Karpas-422 (cell line): ENCODE measurements around the gene SASH3. TPM values are rescaled to one million over a fixed set of nuclear protein-coding genes. Genes with fewer than 3 reads are reported as not detected.

Experiments
- DNase-seq: peaks from one replicate; pipeline ENCODE4 v3.0.0-alpha.2; 2015
- H2AFZ ChIP-seq: fragments of 200-600 bp; sonication (generic); 2 replicates; pipeline ENCODE4 v1.6.1; 2014; ENCODE audit warnings: antibody characterized with exemption, low read length, mixed read lengths
- H3K27ac ChIP-seq: fragments of 200-600 bp; sonication (generic); 2 replicates; pipeline ENCODE4 v1.5.1; 2014; ENCODE audit warnings: mild to moderate bottlenecking, low read length, moderate library complexity
- H3K27me3 ChIP-seq: fragments of 200-600 bp; sonication (generic); 2 replicates; pipeline ENCODE4 v1.6.1; 2014; ENCODE audit warnings: low read length, mixed read lengths
- H3K36me3 ChIP-seq: fragments of 200-600 bp; sonication (generic); 2 replicates; pipeline ENCODE4 v1.6.1; 2014; ENCODE audit warnings: low read length, mixed read lengths; ENCODE audit not compliant: insufficient read depth
- H3K4me1 ChIP-seq: fragments of 200-600 bp; sonication (generic); 2 replicates; pipeline ENCODE4 v1.6.1; 2014; ENCODE audit warnings: mild to moderate bottlenecking, low read length, mixed read lengths
- H3K4me2 ChIP-seq: fragments of 200-600 bp; sonication (generic); 2 replicates; pipeline ENCODE4 v1.6.1; 2014; ENCODE audit warnings: low read length, low read depth, mild to moderate bottlenecking; ENCODE audit not compliant: poor library complexity, severe bottlenecking
- H3K4me3 ChIP-seq: fragments of 200-600 bp; sonication (generic); 2 replicates; pipeline ENCODE4 v1.5.1; 2014; ENCODE audit warnings: mild to moderate bottlenecking, antibody characterized with exemption, low read length, mixed read lengths
- H3K79me2 ChIP-seq: fragments of 200-600 bp; sonication (generic); 2 replicates; pipeline ENCODE4 v1.6.1; 2014; ENCODE audit warnings: mild to moderate bottlenecking, low read length, mixed read lengths
- H3K9ac ChIP-seq: fragments of 200-600 bp; sonication (generic); 2 replicates; pipeline ENCODE4 v1.6.0; 2014; ENCODE audit warnings: low read length
- H3K9me2 ChIP-seq: fragments of 200-600 bp; sonication (generic), shearing (Covaris generic); replicated peaks from 2 replicates; pipeline ENCODE4 v1.6.0; 2014; ENCODE audit warnings: mild to moderate bottlenecking, low read length, moderate library complexity; ENCODE audit not compliant: insufficient read depth
- H3K9me3 ChIP-seq: fragments of 300-700, 200-600 bp; sonication (generic); 2 replicates; pipeline ENCODE4 v1.6.1; 2014; ENCODE audit warnings: low read length, mixed read lengths
- H4K20me1 ChIP-seq: fragments of 200-600 bp; sonication (generic); 2 replicates; pipeline ENCODE4 v1.6.1; 2014; ENCODE audit warnings: mild to moderate bottlenecking, antibody characterized with exemption, low read length, low read depth; ENCODE audit not compliant: insufficient read depth
- total RNA-seq: library from RNA; depleted of rRNA; stranded (reverse); fragments of >200 nt; shearing (Covaris generic); gene quantifications from 2 replicates; pipeline ENCODE4 v1.2.3, GENCODE V29; 2014; ENCODE audit warnings: low replicate concordance

The SASH3 gene
- total RNA-seq, 1 experiment from 2014 or later, result 63.0 TPM

DNA sequence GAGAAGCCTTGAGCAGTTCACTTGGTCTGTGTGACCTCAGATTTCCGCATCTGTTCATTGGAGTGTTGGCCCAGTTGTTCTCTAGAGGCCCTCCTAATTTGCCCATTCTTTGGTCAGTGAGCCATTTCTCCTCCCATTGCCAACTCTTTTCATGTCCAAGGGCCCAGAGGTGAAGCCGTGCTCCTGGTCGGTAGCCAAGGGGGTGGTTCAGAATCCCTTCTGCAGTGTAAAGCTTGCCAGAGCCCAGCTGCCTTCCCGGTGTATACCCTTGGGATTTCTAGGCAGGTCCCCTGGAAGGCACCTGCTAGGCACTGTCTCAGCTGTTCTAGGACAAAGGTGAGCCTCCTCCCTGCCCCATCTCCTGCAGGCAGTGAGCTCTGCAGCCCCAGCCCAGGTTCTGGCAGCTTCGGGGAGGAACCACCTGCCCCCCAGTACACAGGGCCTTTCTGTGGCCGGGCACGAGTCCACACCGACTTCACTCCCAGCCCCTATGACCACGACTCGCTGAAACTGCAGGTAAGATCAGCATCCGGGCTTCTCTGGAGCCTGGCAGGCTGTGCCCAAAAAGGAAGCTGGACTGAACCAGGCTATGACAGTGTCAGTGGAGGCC lies 12.3 kb downstream of the SASH3 start:
- H3K9ac ChIP-seq, result no peak overlapping the region
- H3K79me2 ChIP-seq, result peaks cover 5% of the 10 kb centered on the region
- no peak overlapping the region for H2AFZ ChIP-seq
- H3K9me2 ChIP-seq, result no peaks in the 10 kb centered on the region
- H3K9me3 ChIP-seq, result no peaks in the 10 kb centered on the region
- peaks cover 4% of the 10 kb centered on the region; the same call in 1 of the 2 replicates for H4K20me1 ChIP-seq
- H3K4me3 ChIP-seq, result no peak overlapping the region
- H3K4me2 ChIP-seq, result no peak overlapping the region
- no peaks in the 10 kb centered on the region for H3K27me3 ChIP-seq
- no peaks in the 10 kb centered on the region for H3K4me1 ChIP-seq
- H3K27ac ChIP-seq, result no peak overlapping the region
- no peaks in the 10 kb centered on the region; the same call in 1 of the 2 replicates for H3K36me3 ChIP-seq
- DNase-seq, result no peak

DNA sequence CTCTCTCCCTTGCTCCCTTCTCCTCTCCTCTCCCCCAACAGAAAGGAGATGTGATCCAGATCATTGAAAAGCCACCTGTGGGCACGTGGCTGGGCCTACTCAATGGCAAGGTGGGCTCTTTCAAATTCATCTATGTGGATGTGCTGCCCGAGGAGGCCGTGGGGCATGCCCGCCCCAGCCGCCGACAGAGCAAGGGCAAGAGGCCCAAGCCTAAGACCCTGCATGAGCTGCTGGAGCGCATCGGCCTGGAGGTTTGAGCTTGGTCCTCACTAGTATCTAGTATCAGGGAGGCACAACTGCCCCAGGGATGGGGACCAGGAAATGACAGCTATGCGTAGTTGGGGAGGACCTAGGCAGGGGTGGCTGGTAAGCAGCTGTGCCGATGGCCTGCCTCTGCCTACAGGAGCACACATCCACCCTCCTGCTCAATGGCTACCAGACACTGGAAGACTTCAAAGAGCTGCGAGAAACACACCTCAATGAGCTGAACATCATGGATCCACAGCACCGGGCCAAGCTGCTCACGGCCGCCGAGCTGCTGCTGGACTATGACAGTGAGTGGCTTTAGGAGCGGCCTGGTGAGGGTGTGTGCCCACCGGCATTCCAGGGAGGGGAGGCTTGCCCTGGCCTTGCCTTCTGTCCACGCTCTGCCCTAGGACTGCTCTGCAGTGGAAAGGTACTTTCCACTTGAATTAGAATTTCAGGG lies 13.0 kb downstream of the SASH3 start:
- no peak overlapping the region for H3K4me2 ChIP-seq
- H3K9ac ChIP-seq, result no peak overlapping the region
- no peak overlapping the region for H3K4me3 ChIP-seq
- no peaks in the 10 kb centered on the region for H4K20me1 ChIP-seq
- H3K27ac ChIP-seq, result no peak overlapping the region
- no peak overlapping the region for H2AFZ ChIP-seq
- H3K4me1 ChIP-seq, result no peaks in the 10 kb centered on the region
- no peaks in the 10 kb centered on the region for H3K79me2 ChIP-seq
- H3K36me3 ChIP-seq, result no peaks in the 10 kb centered on the region
- no peak for DNase-seq
- H3K9me3 ChIP-seq, result no peaks in the 10 kb centered on the region
- no peaks in the 10 kb centered on the region for H3K27me3 ChIP-seq
- no peaks in the 10 kb centered on the region for H3K9me2 ChIP-seq

GRCh38 chrX:129793604-129794191 lies 13.9 kb downstream of the SASH3 start:
- no peaks in the 10 kb centered on the region for H3K9me3 ChIP-seq
- no peaks in the 10 kb centered on the region for H3K27me3 ChIP-seq
- no peak overlapping the region for H3K4me3 ChIP-seq
- no peak overlapping the region for H3K9ac ChIP-seq
- no peak overlapping the region for H3K27ac ChIP-seq
- no peaks in the 10 kb centered on the region for H4K20me1 ChIP-seq
- H3K9me2 ChIP-seq, result no peaks in the 10 kb centered on the region
- H3K4me2 ChIP-seq, result no peak overlapping the region
- no peaks in the 10 kb centered on the region for H3K36me3 ChIP-seq
- H3K4me1 ChIP-seq, result no peaks in the 10 kb centered on the region
- no peak overlapping the region for H2AFZ ChIP-seq
- DNase-seq, result no peak
- no peaks in the 10 kb centered on the region for H3K79me2 ChIP-seq

- no peaks in the 10 kb centered on the region for H3K27me3 ChIP-seq
Observed at GRCh38 chrX:129795584-129795983, 15.8 kb downstream of the SASH3 start.

DNA sequence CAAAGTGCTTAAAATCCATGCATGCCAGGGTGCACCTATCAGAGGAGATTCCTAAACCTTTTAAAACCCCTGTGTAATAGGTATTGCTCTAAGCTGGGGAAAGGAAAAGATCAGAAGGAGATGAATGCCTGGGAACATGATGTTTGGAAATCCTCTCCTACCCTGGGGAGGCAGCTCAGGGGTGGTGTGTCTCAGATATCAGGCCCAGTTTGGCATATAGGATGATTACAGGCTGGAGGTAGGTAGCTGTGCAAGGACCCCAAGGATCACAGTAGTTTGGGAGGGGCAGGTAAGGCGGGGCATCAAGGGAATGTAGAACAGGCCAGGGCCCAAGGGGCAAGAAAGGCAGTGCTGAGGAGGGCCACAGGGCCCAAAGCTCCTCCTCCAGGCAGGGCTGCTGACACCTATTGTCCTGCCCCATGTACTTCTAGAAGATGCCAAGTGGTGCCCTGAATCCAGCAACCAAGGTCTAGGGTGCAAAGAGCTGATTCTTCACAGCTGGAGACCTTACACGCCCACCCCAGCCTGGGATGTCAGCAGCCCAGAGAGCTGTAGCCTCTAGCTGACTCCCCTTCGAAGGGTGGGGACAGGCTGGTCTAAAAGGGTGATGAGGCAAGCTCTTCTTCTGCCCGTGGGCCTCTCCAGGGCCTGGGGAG lies 17.6 kb downstream of the SASH3 start:
- no peak overlapping the region for H3K4me3 ChIP-seq
- H3K4me2 ChIP-seq, result no peak overlapping the region
- H2AFZ ChIP-seq, result no peak overlapping the region
- H3K27ac ChIP-seq, result no peak overlapping the region
- H3K27me3 ChIP-seq, result no peaks in the 10 kb centered on the region
- H3K9ac ChIP-seq, result no peak overlapping the region
- no peaks in the 10 kb centered on the region for H3K9me3 ChIP-seq
- DNase-seq, result no peak
- H3K79me2 ChIP-seq, result no peaks in the 10 kb centered on the region
- H3K9me2 ChIP-seq, result no peaks in the 10 kb centered on the region
- H3K4me1 ChIP-seq, result no peaks in the 10 kb centered on the region
- H3K36me3 ChIP-seq, result no peaks in the 10 kb centered on the region
- H4K20me1 ChIP-seq, result no peaks in the 10 kb centered on the region

More at GRCh38 chrX:129795584-129795983, 15.8 kb downstream of the SASH3 start:
- Histone ChIP-seq H3K4me3 (no peak overlapping the region), H2AFZ (no peak overlapping the region), H3K9me3 (no peaks in the 10 kb centered on the region), H3K4me2 (no peak overlapping the region), H3K27ac (no peak overlapping the region), H3K9ac (no peak overlapping the region), H3K4me1 (no peaks in the 10 kb centered on the region), H3K79me2 (no peaks in the 10 kb centered on the region), H3K9me2 (no peaks in the 10 kb centered on the region), H4K20me1 (no peaks in the 10 kb centered on the region), H3K36me3 (no peaks in the 10 kb centered on the region)
- DNase-seq, result no peak

- Histone ChIP-seq H4K20me1 (no peaks in the 10 kb centered on the region), H3K27me3 (no peaks in the 10 kb centered on the region), H3K27ac (no peak overlapping the region), H3K4me1 (no peaks in the 10 kb centered on the region), H3K4me2 (no peak overlapping the region), H3K4me3 (no peak overlapping the region), H3K9ac (no peak overlapping the region), H3K9me3 (no peaks in the 10 kb centered on the region), H3K36me3 (no peaks in the 10 kb centered on the region), H3K79me2 (no peaks in the 10 kb centered on the region), H3K9me2 (no peaks in the 10 kb centered on the region), H2AFZ (no peak overlapping the region)
- no peak for DNase-seq
Observed at GRCh38 chrX:129798456-129798855, 18.7 kb downstream of the SASH3 start.

DNA sequence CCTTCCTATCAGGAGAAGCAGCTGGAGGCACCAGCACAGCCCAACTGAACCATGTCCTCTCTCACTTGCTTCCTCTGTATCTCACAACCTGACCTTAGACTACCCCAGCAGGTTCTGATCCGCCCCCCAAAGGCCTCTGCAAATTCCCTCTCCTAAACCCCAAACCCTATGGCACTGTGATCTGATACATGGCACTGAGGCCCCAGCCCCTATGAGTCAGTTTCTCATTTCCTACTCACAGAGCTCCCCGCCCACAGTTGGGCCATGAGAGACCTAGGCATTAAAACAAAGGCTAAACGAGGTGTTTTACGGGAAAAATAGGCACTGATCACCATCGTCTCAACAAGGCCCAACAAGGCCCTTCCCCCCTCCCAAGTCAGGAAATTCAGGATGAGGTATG lies 19.1 kb downstream of the SASH3 start:
- no peaks in the 10 kb centered on the region for H3K9me2 ChIP-seq
- no peaks in the 10 kb centered on the region for H4K20me1 ChIP-seq
- no peak overlapping the region for H3K4me2 ChIP-seq
- no peaks in the 10 kb centered on the region for H3K9me3 ChIP-seq
- H3K79me2 ChIP-seq, result no peaks in the 10 kb centered on the region
- H3K9ac ChIP-seq, result no peak overlapping the region
- no peaks in the 10 kb centered on the region for H3K27me3 ChIP-seq
- H3K27ac ChIP-seq, result no peak overlapping the region
- H2AFZ ChIP-seq, result no peak overlapping the region
- H3K36me3 ChIP-seq, result no peaks in the 10 kb centered on the region
- DNase-seq, result no peak
- no peaks in the 10 kb centered on the region for H3K4me1 ChIP-seq
- no peak overlapping the region for H3K4me3 ChIP-seq

- Histone ChIP-seq H2AFZ (no peak overlapping the region), H3K4me1 (no peaks in the 10 kb centered on the region), H3K9me3 (no peaks in the 10 kb centered on the region), H3K27ac (no peak overlapping the region), H3K4me2 (no peak overlapping the region), H4K20me1 (no peaks in the 10 kb centered on the region), H3K79me2 (no peaks in the 10 kb centered on the region), H3K4me3 (no peak overlapping the region), H3K27me3 (no peaks in the 10 kb centered on the region), H3K9ac (no peak overlapping the region), H3K36me3 (no peaks in the 10 kb centered on the region), H3K9me2 (no peaks in the 10 kb centered on the region)
- DNase-seq, result no peak
Observed at GRCh38 chrX:129800186-129800585, 20.4 kb downstream of the SASH3 start.
